GM18519 (cell line): ENCODE results near the gene PPP1R26.
"Not testable (repeated sequence)": the region's sequence is repeated elsewhere in the genome, so short reads cannot be mapped to it uniquely, and the experiment has no call there.

Experiments
- ATAC-seq: cut with Tn5 transposase; IDR thresholded peaks from one replicate; pipeline ENCODE4 v1.9.1; 2021; ENCODE audit warnings: mild to moderate bottlenecking, moderate library complexity; ENCODE audit not compliant: unreplicated experiment, low FRiP score

Gene PPP1R26

DNA sequence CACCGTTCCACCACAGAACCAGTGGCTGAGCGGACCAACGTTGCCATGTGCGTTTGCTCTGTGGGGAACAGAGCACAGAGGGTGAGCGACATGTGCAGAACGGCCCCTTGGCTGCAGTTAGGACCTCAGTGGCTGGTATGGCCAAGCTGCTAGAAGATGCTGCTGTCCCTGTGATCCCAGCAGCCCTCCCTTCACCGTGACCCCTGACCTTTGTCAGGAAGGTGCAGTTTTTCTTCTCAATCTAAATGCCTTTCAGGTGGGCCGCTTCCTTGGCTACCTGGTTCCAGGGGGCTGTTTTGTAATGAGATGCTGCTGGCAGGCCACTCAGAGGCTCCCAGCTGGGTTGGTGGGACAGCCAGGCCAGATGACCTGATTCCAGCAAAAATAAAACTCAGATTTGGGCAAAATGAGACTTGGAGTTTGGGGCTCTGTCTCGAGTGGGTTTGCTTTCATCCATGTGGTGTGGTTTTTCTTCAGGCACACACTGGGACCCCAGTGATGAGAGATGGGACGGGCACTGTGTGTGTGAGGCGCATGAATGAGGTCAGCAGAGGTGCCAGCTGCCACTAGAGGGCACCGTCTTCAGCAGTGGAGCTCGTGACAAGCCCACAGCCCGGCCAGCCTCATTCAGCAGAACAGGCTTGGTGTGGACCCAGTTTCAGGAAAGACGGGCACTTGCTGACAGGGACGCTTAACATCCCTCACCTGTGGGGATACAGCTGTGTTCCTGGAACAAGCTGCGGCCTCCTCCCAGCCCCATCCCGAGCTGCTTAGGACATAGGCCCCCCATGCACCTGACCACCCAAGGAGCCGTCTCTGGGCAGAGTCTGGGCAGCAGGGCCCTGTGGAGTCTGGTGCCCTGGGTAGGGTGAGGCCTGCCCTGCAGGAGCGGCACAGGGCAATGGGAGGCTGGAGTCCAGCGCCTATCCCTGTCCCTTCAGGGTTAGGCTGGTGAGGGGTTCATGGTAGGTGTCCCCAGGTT is 25.0 kb downstream of the PPP1R26 start:
- ATAC-seq, result no peak

GRCh38 chr9:135505406-135506187 is 26.0 kb downstream of the PPP1R26 start:
- ATAC-seq, result no peak

DNA sequence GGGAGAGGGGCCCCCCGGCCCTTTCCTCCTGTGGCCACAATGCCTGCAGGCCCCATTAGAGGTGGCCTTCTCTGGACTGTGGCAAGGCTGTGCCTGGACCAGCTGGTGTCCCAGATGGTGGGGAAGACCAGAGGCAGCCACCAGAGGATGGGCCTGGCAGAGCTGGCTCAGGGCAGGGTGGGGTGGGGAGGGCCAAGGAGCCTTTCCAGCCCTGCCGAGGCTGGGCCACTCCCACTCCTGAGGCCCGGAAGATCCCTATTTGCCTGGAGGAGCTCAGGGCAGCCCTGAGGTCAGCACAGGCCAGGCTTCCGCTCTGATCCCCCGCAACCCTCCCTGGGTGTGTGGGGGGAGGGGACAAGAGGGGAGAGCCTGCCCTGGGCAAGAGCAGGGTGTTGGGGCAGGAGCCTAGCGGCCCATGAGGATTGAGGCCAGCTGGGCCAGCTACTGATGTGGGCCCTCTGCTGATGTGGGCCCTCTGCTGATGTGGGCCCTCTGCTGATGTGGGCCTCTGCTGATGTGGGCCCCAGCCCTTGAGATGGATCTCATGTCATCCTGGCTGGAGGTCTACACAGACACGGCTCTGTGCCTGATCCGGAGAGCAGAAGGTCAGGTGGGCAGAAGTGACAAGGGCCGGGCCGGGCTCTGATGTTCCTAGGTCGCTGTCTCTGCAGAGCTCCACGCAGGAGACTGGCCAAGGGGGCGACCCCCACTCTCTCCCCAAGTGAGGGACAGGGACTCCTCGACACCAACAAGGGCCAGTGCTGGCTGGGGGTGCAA is 26.9 kb downstream of the PPP1R26 start:
- no peak for ATAC-seq

DNA sequence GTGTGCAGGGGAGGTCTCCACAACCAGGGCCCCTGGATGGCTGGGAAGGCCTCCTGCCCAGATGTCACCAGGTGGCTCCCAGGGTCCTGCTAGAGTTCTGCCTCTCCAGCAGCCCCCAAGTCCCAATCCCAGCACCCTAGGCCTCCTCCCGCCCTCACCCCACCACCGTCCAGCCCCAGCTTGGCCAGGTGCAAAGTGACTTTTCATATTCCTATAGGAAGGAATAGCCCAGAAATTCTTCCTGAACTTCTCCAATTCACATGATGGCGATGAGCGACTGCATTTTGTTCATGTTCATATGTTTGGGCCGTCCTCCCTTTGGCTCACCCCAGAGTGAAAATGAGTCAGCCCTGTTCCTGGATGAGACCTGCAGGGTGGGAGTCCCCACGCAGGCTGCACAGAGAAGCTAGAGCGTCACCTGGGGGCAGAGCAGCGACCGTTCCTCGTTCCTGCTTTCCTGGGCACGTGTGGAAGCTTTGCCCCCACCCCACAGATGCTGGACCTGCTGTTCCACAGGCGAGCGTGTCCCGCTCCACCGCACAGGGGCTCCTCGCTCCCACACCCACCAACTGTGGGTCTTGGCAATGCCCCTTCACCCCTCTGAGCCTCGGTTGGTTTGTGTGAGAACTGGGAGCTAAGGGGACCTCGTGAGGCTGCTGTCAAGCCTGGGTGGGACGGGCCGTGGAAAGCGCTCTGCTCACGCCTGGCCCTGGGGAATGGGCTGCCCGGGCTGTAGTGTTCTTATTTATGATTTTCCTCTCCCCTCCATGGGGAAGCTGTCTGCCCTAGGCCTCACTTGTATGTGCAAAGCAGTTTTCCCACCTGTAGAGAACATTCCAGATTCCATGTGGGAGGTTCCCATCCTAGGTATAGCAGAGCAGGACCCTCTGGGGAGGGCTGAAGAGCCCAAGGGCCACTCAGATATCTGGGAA is 27.8 kb downstream of the PPP1R26 start:
- ATAC-seq, result no peak

DNA sequence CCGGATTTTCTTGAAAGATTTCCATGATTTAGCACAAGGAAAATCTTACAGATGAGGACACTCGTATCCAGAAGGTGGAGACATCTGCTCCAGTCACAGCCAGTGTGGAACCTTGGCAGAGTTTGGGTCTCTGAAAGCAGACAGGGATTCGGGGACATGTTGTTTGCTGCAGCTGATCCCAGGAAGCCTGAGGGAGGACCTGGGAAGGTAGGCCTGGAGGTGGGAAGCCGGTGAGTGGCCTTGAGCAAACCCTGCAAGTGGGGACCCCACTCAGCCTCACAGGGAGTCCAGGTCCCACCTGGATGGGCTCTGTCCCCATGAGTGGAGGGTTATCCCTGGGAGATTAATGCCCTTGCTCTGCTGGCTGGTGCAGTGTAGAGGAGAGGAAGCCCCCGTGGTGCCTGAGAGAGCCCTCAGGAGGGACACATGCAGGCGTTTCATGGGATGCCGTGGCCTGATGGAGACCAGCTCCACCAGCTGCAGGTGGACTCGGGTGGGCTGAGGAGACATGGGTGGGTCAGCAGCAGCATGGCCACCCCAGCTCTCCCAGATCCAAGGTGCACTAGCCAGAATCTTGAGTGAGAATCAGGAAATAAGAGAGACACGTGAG is 28.7 kb downstream of the PPP1R26 start:
- ATAC-seq, result no peak

GRCh38 chr9:135509458-135509857 is 29.9 kb downstream of the PPP1R26 start:
- no peak for ATAC-seq

- ATAC-seq, result no peak
These were observed 32.6 kb downstream of the PPP1R26 start for GRCh38 chr9:135512241-135512603.

DNA sequence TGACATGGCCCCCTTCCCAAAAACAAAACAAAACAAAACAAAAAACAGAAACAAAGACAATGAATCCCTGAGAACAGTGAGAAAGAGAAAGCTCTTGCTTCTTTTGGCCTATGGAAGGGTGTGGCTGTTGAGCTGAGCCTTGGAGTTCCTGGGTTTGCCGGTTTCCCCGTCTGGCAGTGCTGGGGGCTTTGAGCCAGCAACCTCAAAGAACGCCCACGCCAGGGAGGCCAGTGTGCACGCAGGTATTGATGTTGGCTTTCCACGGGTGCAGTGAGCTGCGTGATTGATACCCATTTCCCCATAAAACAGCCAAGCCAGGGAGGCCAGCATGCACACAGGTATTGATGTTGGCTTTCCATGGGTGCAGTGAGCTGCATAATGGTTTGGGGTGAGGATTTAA is 33.3 kb downstream of the PPP1R26 start:
- no peak for ATAC-seq

GRCh38 chr9:135513351-135513846 is 33.8 kb downstream of the PPP1R26 start:
- no peak for ATAC-seq

GRCh38 chr9:135513906-135514305 is 34.3 kb downstream of the PPP1R26 start:
- not testable (repeated sequence) for ATAC-seq

DNA sequence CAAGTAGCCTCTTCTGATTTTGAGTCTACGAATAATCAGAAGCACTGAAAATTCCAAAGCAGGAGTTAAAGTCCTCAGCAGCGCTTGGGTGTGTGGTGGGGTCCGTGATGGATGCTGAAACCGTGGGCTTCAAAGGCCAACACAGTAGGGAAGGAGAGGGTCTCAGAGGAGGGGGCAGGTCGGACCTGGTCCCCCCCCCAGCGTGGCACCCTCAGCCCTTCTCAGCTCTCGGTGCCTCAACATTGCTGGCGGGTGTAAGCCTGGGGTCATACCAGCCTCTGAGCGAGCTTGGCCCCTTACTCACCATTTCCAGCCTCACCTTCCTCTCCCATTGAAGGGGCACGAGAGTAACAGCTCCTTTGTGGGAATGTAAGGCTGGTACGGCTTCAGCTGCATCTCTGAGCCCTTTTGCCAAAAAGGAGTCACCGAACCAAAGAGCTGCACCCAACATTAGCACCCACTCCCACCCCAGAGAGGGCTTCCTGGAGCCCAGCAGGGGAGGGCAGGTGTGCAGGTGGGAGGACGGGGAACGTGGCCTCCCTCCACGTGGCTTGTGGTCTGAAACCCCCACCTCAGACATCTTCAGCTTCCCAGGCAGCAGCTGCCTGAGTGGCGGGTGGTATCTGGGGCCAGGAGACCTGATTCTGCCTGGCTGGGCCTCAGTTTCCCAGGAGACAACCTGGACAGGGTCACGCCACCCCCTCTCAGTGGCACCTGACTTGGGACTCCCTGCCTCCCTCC is 34.9 kb downstream of the PPP1R26 start:
- ATAC-seq, result no peak

- no peak for ATAC-seq
These were observed 35.7 kb downstream of the PPP1R26 start for GRCh38 chr9:135515083-135515951.

- no peak for ATAC-seq
These were observed 36.7 kb downstream of the PPP1R26 start for GRCh38 chr9:135516132-135516860.

GRCh38 chr9:135517407-135517822 is 37.8 kb downstream of the PPP1R26 start:
- ATAC-seq, result no peak

DNA sequence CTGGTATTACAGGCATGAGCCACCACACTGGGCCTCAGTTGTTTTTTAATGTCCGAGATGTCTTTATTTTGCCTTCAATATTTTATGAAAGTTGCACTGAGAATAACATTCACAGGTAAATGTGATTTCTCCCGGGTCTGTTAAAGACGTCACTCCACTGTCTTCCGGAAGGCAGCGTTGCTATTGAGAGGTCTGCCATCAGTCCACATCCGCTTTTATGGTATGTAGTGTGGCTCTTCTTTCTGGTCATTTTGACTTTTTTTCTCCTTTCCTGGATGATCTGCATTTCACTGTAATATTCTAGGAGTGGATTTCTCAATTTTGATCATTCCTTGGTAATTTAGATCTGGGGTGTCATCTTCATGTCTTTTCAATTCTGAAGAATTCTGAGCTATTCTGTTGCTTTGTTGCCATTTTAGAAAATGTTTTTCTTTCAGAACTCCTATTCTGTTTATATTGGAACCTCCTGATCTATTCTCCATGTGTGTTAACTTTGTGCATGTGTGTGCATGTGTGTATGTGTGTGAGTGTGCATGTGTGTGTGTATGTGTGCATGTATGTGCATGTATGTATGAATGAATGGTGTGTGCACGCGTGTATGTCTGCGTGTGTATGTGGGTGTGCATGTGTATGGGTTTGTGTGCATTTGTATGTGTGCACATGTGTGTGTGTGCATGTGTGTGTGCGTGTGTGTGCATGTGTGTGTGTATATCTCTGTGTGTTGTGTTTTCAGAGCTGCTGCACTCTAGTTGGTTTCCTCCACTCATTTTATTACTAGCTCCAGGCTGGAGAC is 39.8 kb downstream of the PPP1R26 start:
- ATAC-seq, result no peak
